ENCODE data around the gene DUSP2. TPM values are rescaled to one million over a fixed set of nuclear protein-coding genes. Genes with fewer than 3 reads are reported as not detected.

DUSP2 gene
- total and polyA plus RNA-seq, 9 of the 15 experiments (the other 6 are each of a cell fraction or from before 2014, with no cell fraction given): 0.04 to 0.18 TPM; not detected in 7

DNA sequence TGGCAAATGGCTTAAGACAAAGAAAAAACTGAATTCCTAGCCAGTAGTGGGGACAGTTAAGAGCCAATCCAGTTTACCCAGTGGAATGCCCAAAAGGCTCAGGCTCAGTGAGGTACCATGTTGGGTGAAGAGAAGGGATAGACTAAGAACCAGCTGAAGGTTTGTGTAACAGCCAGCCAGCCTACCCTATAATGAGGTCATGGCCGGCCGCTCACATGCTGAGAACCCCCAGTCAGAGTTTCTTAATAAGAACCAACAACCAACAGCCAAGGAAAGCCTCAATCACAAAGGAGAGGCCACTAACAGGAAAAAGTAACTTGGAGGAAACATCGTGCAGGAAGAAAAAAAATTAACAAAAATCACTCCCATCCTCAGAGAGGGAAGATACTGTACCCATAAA is 25.4 kb upstream of the DUSP2 start:
- Histone ChIP-seq H3K79me2 (ENCODE audit: control insufficient read depth, insufficient read depth, low read length) (no peaks in the 10 kb centered on the region), H2AFZ (ENCODE audit: low read depth, low read length) (no peak overlapping the region), H3K9me1 (ENCODE audit: control insufficient read depth, insufficient read depth, low read length) (no peaks in the 10 kb centered on the region), H4K20me1 (replicated peaks; ENCODE audit: control insufficient read depth, insufficient read depth, low read length) (no peaks in the 10 kb centered on the region), H3K4me3 (no peak overlapping the region), H3K27ac (ENCODE audit: extremely low read depth, low read depth, low read length) (no peak overlapping the region), H3K4me1 (replicated peaks in 1 of 2; ENCODE audit: control insufficient read depth in 2 of 2, insufficient read depth in 2 of 2, low read length in 2 of 2) (peaks cover 4 to 6% of the 10 kb centered on the region in 2 experiments; a peak in 4 of 5 replicates), H3K36me3 (ENCODE audit: control insufficient read depth, insufficient read depth, low read length) (no peaks in the 10 kb centered on the region), H3K9me3 (replicated peaks; ENCODE audit: control insufficient read depth, insufficient read depth, low read depth, low read length) (peaks cover 4% of the 10 kb centered on the region; the same call in 1 of the 2 replicates), H3K9ac (ENCODE audit: insufficient read depth in 1 of 2, low read depth in 2 of 2, low read length in 2 of 2) (no peak overlapping the region), H3K27me3 (ENCODE audit: control insufficient read depth in 2 of 2, insufficient read depth in 2 of 2, low read length in 2 of 2) (no peaks in the 10 kb centered on the region), H3K4me2 (ENCODE audit: insufficient read depth, low read length) (no peak overlapping the region)
- in situ Hi-C loops (cut with MboI): no loop called here
- TF ChIP-seq RBM39 (optimal IDR thresholded peaks at IDR 0.05; ENCODE audit: low read depth, low read length): no peak
- no peak for TF ChIP-seq CCAR2 (IDR thresholded peaks at IDR 0.05; ENCODE audit: low read depth, low read length)
- TF ChIP-seq, protein P1, sequence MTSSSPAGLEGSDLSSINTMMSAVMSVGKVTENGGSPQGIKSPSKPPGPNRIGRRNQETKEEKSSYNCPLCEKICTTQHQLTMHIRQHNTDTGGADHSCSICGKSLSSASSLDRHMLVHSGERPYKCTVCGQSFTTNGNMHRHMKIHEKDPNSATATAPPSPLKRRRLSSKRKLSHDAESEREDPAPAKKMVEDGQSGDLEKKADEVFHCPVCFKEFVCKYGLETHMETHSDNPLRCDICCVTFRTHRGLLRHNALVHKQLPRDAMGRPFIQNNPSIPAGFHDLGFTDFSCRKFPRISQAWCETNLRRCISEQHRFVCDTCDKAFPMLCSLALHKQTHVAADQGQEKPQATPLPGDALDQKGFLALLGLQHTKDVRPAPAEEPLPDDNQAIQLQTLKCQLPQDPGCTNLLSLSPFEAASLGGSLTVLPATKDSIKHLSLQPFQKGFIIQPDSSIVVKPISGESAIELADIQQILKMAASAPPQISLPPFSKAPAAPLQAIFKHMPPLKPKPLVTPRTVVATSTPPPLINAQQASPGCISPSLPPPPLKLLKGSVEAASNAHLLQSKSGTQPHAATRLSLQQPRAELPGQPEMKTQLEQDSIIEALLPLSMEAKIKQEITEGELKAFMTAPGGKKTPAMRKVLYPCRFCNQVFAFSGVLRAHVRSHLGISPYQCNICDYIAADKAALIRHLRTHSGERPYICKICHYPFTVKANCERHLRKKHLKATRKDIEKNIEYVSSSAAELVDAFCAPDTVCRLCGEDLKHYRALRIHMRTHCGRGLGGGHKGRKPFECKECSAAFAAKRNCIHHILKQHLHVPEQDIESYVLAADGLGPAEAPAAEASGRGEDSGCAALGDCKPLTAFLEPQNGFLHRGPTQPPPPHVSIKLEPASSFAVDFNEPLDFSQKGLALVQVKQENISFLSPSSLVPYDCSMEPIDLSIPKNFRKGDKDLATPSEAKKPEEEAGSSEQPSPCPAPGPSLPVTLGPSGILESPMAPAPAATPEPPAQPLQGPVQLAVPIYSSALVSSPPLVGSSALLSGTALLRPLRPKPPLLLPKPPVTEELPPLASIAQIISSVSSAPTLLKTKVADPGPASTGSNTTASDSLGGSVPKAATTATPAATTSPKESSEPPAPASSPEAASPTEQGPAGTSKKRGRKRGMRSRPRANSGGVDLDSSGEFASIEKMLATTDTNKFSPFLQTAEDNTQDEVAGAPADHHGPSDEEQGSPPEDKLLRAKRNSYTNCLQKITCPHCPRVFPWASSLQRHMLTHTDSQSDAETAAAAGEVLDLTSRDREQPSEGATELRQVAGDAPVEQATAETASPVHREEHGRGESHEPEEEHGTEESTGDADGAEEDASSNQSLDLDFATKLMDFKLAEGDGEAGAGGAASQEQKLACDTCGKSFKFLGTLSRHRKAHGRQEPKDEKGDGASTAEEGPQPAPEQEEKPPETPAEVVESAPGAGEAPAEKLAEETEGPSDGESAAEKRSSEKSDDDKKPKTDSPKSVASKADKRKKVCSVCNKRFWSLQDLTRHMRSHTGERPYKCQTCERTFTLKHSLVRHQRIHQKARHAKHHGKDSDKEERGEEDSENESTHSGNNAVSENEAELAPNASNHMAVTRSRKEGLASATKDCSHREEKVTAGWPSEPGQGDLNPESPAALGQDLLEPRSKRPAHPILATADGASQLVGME (CRISPR knock-in tag; IDR thresholded peaks at IDR 0.05): no peak
- TF ChIP-seq TAF7 (tag; IDR thresholded peaks at IDR 0.05): no peak
- no peak for TF ChIP-seq PHF8 (IDR thresholded peaks at IDR 0.05; ENCODE audit: borderline replicate concordance, low read length)
- no peak for TF ChIP-seq SETDB1 (IDR thresholded peaks at IDR 0.05; ENCODE audit: low read length)
- no peak for TF ChIP-seq RBFOX2 (IDR thresholded peaks at IDR 0.05; ENCODE audit: low read depth, low read length)
- TF ChIP-seq POLR2B (IDR thresholded peaks at IDR 0.05; ENCODE audit: low read depth, partially characterized antibody): no peak
- TF ChIP-seq, protein P2, sequence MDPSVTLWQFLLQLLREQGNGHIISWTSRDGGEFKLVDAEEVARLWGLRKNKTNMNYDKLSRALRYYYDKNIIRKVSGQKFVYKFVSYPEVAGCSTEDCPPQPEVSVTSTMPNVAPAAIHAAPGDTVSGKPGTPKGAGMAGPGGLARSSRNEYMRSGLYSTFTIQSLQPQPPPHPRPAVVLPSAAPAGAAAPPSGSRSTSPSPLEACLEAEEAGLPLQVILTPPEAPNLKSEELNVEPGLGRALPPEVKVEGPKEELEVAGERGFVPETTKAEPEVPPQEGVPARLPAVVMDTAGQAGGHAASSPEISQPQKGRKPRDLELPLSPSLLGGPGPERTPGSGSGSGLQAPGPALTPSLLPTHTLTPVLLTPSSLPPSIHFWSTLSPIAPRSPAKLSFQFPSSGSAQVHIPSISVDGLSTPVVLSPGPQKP (CRISPR knock-in tag; IDR thresholded peaks at IDR 0.05): no peak
- DNase-seq (ENCODE audit: extremely low read depth in 1 of 4, low spot score in 3 of 4) (no peak), FAIRE-seq (no peak), ATAC-seq (no peak)
- 88% methylated on average over 3 of the region's 3 CpGs for WGBS (ENCODE audit: insufficient coverage, low coverage, missing lambda C conversion rate)
- POLR2A ChIA-PET: interaction anchor here (0.7 kb wide), 1 partner anchor 35 kb away, joined by 4 read pairs; no protein-coding TSS in a partner anchor
- intact Hi-C loops (cut with micrococcal nuclease): no loop called here
- CTCF ChIA-PET (ENCODE audit: low intra/inter-chr PET ratio): no interaction called here
- no TSS peak for BruUV-seq (replicated peaks)

Measured in K562 (cell line).